HepG2 (cell line): ENCODE results near the gene CEP63. TPM values are rescaled to one million over a fixed set of nuclear protein-coding genes. Genes with fewer than 3 reads are reported as not detected.

Source experiments
- DMTF1 ChIP-seq: sonication (generic); formaldehyde crosslinking; IDR thresholded peaks from 2 replicates; pipeline ENCODE4 v1.4.0; 2020; ENCODE audit warnings: mild to moderate bottlenecking, missing genetic modification reagents
- HNRNPLL ChIP-seq: fragments of 200-400 bp; formaldehyde crosslinking; IDR thresholded peaks from 2 replicates; pipeline ENCODE4 v1.6.1; 2017; ENCODE audit warnings: mild to moderate bottlenecking, low read depth, low read length; ENCODE audit not compliant: poor library complexity, severe bottlenecking
- XRCC5 ChIP-seq: fragments of 200-400 bp; formaldehyde crosslinking; optimal IDR thresholded peaks from 2 replicates; pipeline ENCODE3; 2017; ENCODE audit warnings: mild to moderate bottlenecking, low read length
- ZBTB7B ChIP-seq: sonication (generic); formaldehyde crosslinking; IDR thresholded peaks from 2 replicates; pipeline ENCODE4 v1.4.0; 2020; ENCODE audit warnings: missing genetic modification reagents
- ZNF34 ChIP-seq: sonication (generic); formaldehyde crosslinking; IDR thresholded peaks from 2 replicates; pipeline ENCODE4 v1.4.0; 2020; ENCODE audit warnings: mild to moderate bottlenecking, missing genetic modification reagents, borderline replicate concordance
- polyA plus RNA-seq, 8 experiments: library from polyadenylated mRNA; depleted of rRNA in 3 of 8; stranded (reverse) in 7 of 8; unstranded in 1 of 8; fragments of >200 nt; fragmentation: Illumina TruSeq in 4 of 8; extraction: Trizol in 4 of 8; gene quantifications; 2 replicates each; pipeline versions ENCODE4 v1.2.1 to v1.2.3, GENCODE V29; 2011 to 2016; ENCODE audit warnings: low read depth in 4 of 8, missing spikeins in 1 of 8, mixed read lengths in 1 of 8; ENCODE audit not compliant: insufficient read depth in 1 of 8
- total RNA-seq, 5 experiments: library from RNA; depleted of rRNA; stranded (reverse); fragments of >200 nt; fragmentation: Illumina TruSeq; extraction: Trizol; gene quantifications; 2 replicates each; pipeline ENCODE4 v1.2.3, GENCODE V29; 2016; ENCODE audit warnings: low read depth in 1 of 5
- TF ChIP-seq, protein P1 (sequence below): sonication (generic); formaldehyde crosslinking; IDR thresholded peaks from 2 replicates; pipeline ENCODE4 v1.4.0; 2020; ENCODE audit warnings: missing genetic modification reagents
- TF ChIP-seq, protein P2 (sequence below): sonication (generic); formaldehyde crosslinking; IDR thresholded peaks from 2 replicates; pipeline ENCODE4 v1.5.0; 2020; ENCODE audit warnings: mild to moderate bottlenecking, missing genetic modification reagents, borderline replicate concordance
- TF ChIP-seq, protein P3 (sequence below): IDR thresholded peaks from 2 replicates; pipeline ENCODE4 v1.6.1; 2016; ENCODE audit warnings: mild to moderate bottlenecking, missing biosample characterization, missing genetic modification reagents

CEP63 gene
- total and polyA plus RNA-seq, 2 of the 13 experiments (the other 11 are each of a cell fraction or from before 2014, with no cell fraction given): 7.2 to 18.4 TPM

DNA sequence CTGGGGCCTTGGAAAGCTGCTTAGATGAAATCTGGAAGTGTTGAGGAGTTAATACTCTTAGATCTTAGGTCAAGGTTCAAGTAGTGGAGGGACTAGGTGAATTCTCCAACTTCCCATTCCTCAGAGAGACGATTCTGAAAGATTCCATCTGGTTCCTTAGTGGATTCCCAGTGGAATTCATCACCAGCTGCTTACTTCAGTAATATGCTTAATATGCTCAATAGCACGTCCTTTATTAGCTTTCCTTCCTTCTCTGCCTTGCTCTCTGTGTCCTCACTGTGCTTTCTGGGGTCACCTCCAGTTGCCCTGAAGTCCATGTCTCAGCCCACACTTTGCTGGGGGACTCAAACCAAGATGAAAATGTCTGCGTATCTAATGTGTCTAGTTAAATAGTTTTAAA lies 31.0 kb downstream of the CEP63 start (continued):
- TF ChIP-seq, protein P1, sequence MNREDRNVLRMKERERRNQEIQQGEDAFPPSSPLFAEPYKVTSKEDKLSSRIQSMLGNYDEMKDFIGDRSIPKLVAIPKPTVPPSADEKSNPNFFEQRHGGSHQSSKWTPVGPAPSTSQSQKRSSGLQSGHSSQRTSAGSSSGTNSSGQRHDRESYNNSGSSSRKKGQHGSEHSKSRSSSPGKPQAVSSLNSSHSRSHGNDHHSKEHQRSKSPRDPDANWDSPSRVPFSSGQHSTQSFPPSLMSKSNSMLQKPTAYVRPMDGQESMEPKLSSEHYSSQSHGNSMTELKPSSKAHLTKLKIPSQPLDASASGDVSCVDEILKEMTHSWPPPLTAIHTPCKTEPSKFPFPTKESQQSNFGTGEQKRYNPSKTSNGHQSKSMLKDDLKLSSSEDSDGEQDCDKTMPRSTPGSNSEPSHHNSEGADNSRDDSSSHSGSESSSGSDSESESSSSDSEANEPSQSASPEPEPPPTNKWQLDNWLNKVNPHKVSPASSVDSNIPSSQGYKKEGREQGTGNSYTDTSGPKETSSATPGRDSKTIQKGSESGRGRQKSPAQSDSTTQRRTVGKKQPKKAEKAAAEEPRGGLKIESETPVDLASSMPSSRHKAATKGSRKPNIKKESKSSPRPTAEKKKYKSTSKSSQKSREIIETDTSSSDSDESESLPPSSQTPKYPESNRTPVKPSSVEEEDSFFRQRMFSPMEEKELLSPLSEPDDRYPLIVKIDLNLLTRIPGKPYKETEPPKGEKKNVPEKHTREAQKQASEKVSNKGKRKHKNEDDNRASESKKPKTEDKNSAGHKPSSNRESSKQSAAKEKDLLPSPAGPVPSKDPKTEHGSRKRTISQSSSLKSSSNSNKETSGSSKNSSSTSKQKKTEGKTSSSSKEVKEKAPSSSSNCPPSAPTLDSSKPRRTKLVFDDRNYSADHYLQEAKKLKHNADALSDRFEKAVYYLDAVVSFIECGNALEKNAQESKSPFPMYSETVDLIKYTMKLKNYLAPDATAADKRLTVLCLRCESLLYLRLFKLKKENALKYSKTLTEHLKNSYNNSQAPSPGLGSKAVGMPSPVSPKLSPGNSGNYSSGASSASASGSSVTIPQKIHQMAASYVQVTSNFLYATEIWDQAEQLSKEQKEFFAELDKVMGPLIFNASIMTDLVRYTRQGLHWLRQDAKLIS: no peak
- TF ChIP-seq HNRNPLL (no peak), ZBTB7B (no peak), XRCC5 (no peak), DMTF1 (no peak), ZNF34 (CRISPR knock-in tag) (no peak)
- TF ChIP-seq, protein P2, sequence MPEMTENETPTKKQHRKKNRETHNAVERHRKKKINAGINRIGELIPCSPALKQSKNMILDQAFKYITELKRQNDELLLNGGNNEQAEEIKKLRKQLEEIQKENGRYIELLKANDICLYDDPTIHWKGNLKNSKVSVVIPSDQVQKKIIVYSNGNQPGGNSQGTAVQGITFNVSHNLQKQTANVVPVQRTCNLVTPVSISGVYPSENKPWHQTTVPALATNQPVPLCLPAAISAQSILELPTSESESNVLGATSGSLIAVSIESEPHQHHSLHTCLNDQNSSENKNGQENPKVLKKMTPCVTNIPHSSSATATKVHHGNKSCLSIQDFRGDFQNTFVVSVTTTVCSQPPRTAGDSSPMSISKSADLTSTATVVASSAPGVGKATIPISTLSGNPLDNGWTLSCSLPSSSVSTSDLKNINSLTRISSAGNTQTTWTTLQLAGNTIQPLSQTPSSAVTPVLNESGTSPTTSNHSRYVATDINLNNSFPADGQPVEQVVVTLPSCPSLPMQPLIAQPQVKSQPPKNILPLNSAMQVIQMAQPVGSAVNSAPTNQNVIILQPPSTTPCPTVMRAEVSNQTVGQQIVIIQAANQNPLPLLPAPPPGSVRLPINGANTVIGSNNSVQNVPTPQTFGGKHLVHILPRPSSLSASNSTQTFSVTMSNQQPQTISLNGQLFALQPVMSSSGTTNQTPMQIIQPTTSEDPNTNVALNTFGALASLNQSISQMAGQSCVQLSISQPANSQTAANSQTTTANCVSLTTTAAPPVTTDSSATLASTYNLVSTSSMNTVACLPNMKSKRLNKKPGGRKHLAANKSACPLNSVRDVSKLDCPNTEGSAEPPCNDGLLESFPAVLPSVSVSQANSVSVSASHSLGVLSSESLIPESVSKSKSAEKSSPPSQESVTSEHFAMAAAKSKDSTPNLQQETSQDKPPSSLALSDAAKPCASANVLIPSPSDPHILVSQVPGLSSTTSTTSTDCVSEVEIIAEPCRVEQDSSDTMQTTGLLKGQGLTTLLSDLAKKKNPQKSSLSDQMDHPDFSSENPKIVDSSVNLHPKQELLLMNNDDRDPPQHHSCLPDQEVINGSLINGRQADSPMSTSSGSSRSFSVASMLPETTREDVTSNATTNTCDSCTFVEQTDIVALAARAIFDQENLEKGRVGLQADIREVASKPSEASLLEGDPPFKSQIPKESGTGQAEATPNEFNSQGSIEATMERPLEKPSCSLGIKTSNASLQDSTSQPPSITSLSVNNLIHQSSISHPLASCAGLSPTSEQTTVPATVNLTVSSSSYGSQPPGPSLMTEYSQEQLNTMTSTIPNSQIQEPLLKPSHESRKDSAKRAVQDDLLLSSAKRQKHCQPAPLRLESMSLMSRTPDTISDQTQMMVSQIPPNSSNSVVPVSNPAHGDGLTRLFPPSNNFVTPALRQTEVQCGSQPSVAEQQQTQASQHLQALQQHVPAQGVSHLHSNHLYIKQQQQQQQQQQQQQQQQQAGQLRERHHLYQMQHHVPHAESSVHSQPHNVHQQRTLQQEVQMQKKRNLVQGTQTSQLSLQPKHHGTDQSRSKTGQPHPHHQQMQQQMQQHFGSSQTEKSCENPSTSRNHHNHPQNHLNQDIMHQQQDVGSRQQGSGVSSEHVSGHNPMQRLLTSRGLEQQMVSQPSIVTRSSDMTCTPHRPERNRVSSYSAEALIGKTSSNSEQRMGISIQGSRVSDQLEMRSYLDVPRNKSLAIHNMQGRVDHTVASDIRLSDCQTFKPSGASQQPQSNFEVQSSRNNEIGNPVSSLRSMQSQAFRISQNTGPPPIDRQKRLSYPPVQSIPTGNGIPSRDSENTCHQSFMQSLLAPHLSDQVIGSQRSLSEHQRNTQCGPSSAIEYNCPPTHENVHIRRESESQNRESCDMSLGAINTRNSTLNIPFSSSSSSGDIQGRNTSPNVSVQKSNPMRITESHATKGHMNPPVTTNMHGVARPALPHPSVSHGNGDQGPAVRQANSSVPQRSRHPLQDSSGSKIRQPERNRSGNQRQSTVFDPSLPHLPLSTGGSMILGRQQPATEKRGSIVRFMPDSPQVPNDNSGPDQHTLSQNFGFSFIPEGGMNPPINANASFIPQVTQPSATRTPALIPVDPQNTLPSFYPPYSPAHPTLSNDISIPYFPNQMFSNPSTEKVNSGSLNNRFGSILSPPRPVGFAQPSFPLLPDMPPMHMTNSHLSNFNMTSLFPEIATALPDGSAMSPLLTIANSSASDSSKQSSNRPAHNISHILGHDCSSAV (CRISPR knock-in tag): no peak
- TF ChIP-seq, protein P3, sequence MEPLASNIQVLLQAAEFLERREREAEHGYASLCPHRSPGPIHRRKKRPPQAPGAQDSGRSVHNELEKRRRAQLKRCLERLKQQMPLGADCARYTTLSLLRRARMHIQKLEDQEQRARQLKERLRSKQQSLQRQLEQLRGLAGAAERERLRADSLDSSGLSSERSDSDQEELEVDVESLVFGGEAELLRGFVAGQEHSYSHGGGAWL (CRISPR knock-in tag): no peak
